Neural progenitor cell (in vitro differentiated cells): Measurements from ENCODE around the gene SEMA3G.

ENCODE experiments used
- CTCF ChIP-seq: fragments of 200-600 bp; sonication (generic); IDR thresholded peaks from 2 replicates; pipeline ENCODE4 v1.5.1; 2017; ENCODE audit warnings: antibody characterized with exemption, mild to moderate bottlenecking
- EZH2 ChIP-seq: fragments of 200-600 bp; sonication (generic); IDR thresholded peaks from 2 replicates; pipeline ENCODE4 v1.6.1; 2017; ENCODE audit warnings: antibody characterized with exemption, mild to moderate bottlenecking, moderate library complexity
- EZH2phosphoT487 ChIP-seq: fragments of 200-600 bp; sonication (generic); IDR thresholded peaks from 2 replicates; pipeline ENCODE4 v1.6.1; 2017; ENCODE audit warnings: antibody characterized with exemption

- TF ChIP-seq CTCF (no peak), EZH2 (no peak), EZH2phosphoT487 (no peak)
Measured at GRCh38 chr3:52458770-52459545, 14.1 kb upstream of the SEMA3G start.
